ENCODE measurements around the gene DMD.

DMD gene

GRCh38 chrX:31715675-31716074 is 1495.7 kb downstream of the DMD start:
- no peak overlapping the region for H3K4me3 ChIP-seq (ENCODE audit: low read length)
- DNase-seq (ENCODE audit: low read depth, low spot score): no peak

- DNase-seq (ENCODE audit: low read depth, low spot score): no peak
These were observed 1496.6 kb downstream of the DMD start for GRCh38 chrX:31714797-31715196.

GRCh38 chrX:31713120-31713519 is 1498.2 kb downstream of the DMD start:
- DNase-seq (ENCODE audit: low read depth, low spot score): no peak
- no peak overlapping the region for H3K4me3 ChIP-seq (ENCODE audit: low read length)

More at GRCh38 chrX:31714797-31715196, 1496.6 kb downstream of the DMD start:
- H3K4me3 ChIP-seq (ENCODE audit: low read length): no peak overlapping the region

GRCh38 chrX:31711166-31711565 is 1500.2 kb downstream of the DMD start:
- no peak overlapping the region for H3K4me3 ChIP-seq (ENCODE audit: low read length)
- no peak for DNase-seq (ENCODE audit: low read depth, low spot score)

GRCh38 chrX:31708116-31708515 is 1503.2 kb downstream of the DMD start:
- no peak for DNase-seq (ENCODE audit: low read depth, low spot score)
- H3K4me3 ChIP-seq (ENCODE audit: low read length): no peak overlapping the region

GRCh38 chrX:31706466-31706865 is 1504.9 kb downstream of the DMD start:
- DNase-seq (ENCODE audit: low read depth, low spot score): no peak
- no peak overlapping the region for H3K4me3 ChIP-seq (ENCODE audit: low read length)

- DNase-seq (ENCODE audit: low read depth, low spot score): no peak
- H3K4me3 ChIP-seq (ENCODE audit: low read length): no peak overlapping the region
These were observed 1505.5 kb downstream of the DMD start for GRCh38 chrX:31705816-31706215.

- DNase-seq (ENCODE audit: low read depth, low spot score): no peak
- no peak overlapping the region for H3K4me3 ChIP-seq (ENCODE audit: low read length)
These were observed 1506.4 kb downstream of the DMD start for GRCh38 chrX:31704938-31705337.

- no peak overlapping the region for H3K4me3 ChIP-seq (ENCODE audit: low read length)
- DNase-seq (ENCODE audit: low read depth, low spot score): no peak
These were observed 1509.1 kb downstream of the DMD start for GRCh38 chrX:31702222-31702621.

- no peak overlapping the region for H3K4me3 ChIP-seq (ENCODE audit: low read length)
- DNase-seq (ENCODE audit: low read depth, low spot score): no peak
These were observed 1513.9 kb downstream of the DMD start for GRCh38 chrX:31697294-31697916.

GRCh38 chrX:31679861-31680260 is 1531.5 kb downstream of the DMD start:
- H3K4me3 ChIP-seq (ENCODE audit: low read length): no peak overlapping the region
- no peak for DNase-seq (ENCODE audit: low read depth, low spot score)

- DNase-seq (ENCODE audit: low read depth, low spot score): no peak
- H3K4me3 ChIP-seq (ENCODE audit: low read length): no peak overlapping the region
These were observed 1541.1 kb downstream of the DMD start for GRCh38 chrX:31670245-31670644.

- H3K4me3 ChIP-seq (ENCODE audit: low read length): no peak overlapping the region
- no peak for DNase-seq (ENCODE audit: low read depth, low spot score)
These were observed 1545.9 kb downstream of the DMD start for GRCh38 chrX:31665454-31665853.

- H3K4me3 ChIP-seq (ENCODE audit: low read length): no peak overlapping the region
- no peak for DNase-seq (ENCODE audit: low read depth, low spot score)
These were observed 1548.2 kb downstream of the DMD start for GRCh38 chrX:31663172-31663571.

- H3K4me3 ChIP-seq (ENCODE audit: low read length): no peak overlapping the region
- DNase-seq (ENCODE audit: low read depth, low spot score): no peak
These were observed 1550.0 kb downstream of the DMD start for GRCh38 chrX:31661280-31661810.

GRCh38 chrX:31658360-31658759 is 1553.0 kb downstream of the DMD start:
- DNase-seq (ENCODE audit: low read depth, low spot score): no peak
- no peak overlapping the region for H3K4me3 ChIP-seq (ENCODE audit: low read length)

GRCh38 chrX:31656013-31656412 is 1555.3 kb downstream of the DMD start:
- DNase-seq (ENCODE audit: low read depth, low spot score): no peak
- no peak overlapping the region for H3K4me3 ChIP-seq (ENCODE audit: low read length)

- no peak for DNase-seq (ENCODE audit: low read depth, low spot score)
- H3K4me3 ChIP-seq (ENCODE audit: low read length): no peak overlapping the region
These were observed 1557.9 kb downstream of the DMD start for GRCh38 chrX:31653422-31653821.

- H3K4me3 ChIP-seq (ENCODE audit: low read length): no peak overlapping the region
- DNase-seq (ENCODE audit: low read depth, low spot score): no peak
These were observed 1558.7 kb downstream of the DMD start for GRCh38 chrX:31652650-31653049.

- DNase-seq (ENCODE audit: low read depth, low spot score): no peak
- H3K4me3 ChIP-seq (ENCODE audit: low read length): no peak overlapping the region
These were observed 1562.1 kb downstream of the DMD start for GRCh38 chrX:31649201-31649600.

- DNase-seq (ENCODE audit: low read depth, low spot score): no peak
- no peak overlapping the region for H3K4me3 ChIP-seq (ENCODE audit: low read length)
These were observed 1578.0 kb downstream of the DMD start for GRCh38 chrX:31633349-31633748.

Data from Jurkat, Clone E6-1 (cell line).